GM18873 (cell line): ENCODE measurements around the gene SAMD4B.
"Not testable (repeated sequence)": the region's sequence is repeated elsewhere in the genome, so short reads cannot be mapped to it uniquely, and the experiment has no call there.

ENCODE experiments used
- ATAC-seq: cut with Tn5 transposase; IDR thresholded peaks from one replicate; pipeline ENCODE4 v1.9.1; 2021; ENCODE audit warnings: mild to moderate bottlenecking, moderate library complexity, moderate number of reproducible peaks; ENCODE audit not compliant: unreplicated experiment, low FRiP score

The SAMD4B gene

DNA sequence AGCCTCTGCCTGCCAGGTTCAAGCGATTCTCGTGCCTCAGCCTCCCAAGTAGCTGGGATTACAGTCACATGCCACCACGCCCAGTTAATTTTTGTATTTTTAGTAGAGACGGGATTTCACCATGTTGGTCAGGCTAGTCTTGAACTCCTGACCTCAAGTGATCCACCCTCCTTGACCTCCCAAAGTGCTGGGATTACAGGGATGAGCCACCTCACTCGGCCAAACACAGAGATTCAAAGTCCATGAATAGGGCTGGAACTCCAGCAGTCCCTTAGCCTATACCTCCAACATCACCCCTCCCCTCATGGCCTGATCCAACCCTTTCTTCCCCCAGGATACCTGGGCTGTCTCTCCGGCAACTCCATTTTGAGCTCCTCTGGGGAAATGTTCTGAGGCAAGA is 9.5 kb upstream of the SAMD4B start:
- ATAC-seq, result not testable (repeated sequence)

DNA sequence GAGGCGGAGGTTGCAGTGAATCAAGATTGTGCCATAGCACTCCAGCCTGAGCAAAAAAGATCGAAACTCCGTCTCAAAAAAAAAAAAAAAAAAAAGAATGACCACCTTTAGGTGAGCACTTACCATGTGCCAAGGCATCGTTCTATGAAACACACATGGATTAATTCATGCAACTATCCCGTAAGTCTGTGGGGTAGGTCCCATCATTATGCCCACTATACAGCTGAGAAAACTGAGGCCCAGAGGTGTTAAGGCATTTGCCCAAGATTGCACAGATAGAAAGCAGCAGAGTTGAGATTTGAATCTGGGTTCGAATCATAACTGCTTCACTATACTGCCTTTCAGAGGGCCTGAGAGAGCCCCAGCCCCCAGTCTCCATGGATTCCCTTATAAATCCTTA is 8.7 kb upstream of the SAMD4B start:
- no peak for ATAC-seq

- ATAC-seq, result no peak
Measured at GRCh38 chr19:39334444-39334976, 7.7 kb upstream of the SAMD4B start.

DNA sequence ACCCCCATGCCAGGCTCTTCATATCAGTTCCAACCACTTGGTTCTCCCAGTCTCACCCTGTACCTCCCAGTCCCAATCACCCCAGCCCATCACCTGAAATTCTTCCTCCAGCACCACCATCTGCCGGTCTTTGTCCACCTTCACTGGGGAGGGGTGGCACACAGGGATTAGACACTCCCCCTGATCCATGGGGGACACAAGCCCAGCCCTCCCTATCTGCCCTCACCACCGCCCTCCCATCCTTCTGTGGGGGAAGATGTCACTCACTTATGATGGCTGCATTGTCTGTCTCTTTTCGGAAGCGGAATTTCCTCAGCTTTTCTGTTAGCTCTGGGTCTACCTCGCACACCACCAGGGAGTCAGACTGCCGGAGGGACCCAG is 7.1 kb upstream of the SAMD4B start:
- ATAC-seq, result no peak

- ATAC-seq, result no peak
Measured at GRCh38 chr19:39336483-39336882, 5.7 kb upstream of the SAMD4B start.

GRCh38 chr19:39339674-39340073 is 2.5 kb upstream of the SAMD4B start:
- no peak for ATAC-seq

GRCh38 chr19:39340156-39340555 is 2.1 kb upstream of the SAMD4B start:
- not testable (repeated sequence) for ATAC-seq

GRCh38 chr19:39341129-39341718 is 997 bp upstream of the SAMD4B start:
- no peak for ATAC-seq

- no peak for ATAC-seq
Measured at GRCh38 chr19:39342647-39343305, 555 bp downstream of the SAMD4B start.

- no peak for ATAC-seq
Measured at GRCh38 chr19:39345956-39346355, 3.7 kb downstream of the SAMD4B start.

GRCh38 chr19:39347332-39348164 is 5.3 kb downstream of the SAMD4B start:
- ATAC-seq, result no peak

DNA sequence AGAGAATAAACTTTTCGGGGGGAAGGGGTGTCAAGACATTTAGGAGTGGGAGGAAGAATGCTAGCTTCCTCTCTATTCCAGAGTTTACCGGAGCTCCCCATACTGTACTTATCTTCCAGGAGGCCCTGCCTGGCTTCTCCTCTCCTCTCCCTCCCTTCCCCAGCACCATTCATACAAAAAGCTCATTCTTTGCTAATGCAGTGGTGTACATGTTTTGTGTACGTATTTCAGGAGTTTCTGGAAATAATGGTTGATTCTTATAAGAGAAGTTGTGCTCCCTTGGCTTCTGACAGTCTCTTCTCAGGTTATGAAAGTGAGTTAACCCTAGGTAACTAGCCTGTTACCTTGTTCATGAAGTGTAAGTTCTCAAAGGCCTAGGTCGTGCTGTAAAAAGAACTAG is 7.1 kb downstream of the SAMD4B start:
- no peak for ATAC-seq

DNA sequence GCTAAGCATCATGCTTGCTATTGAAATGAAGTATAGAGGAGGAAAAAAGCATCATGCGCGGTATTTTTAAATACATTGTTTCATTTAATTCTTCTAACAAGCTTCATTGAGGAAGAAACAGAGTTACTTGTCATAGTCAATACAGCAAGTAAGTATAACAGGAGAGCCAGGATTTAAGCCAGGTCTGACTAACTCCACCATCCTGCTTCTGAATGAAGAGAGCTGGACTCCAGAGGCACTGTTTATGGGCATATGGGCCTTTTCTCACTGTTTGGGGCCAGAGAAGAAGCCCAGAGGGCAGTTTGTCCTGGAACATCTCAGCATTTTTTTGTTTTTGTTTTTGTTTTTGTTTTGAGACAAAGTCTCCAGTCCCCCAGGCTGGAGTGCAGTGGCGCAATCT is 7.9 kb downstream of the SAMD4B start:
- ATAC-seq, result no peak

GRCh38 chr19:39351537-39352064 is 9.4 kb downstream of the SAMD4B start:
- no peak for ATAC-seq

DNA sequence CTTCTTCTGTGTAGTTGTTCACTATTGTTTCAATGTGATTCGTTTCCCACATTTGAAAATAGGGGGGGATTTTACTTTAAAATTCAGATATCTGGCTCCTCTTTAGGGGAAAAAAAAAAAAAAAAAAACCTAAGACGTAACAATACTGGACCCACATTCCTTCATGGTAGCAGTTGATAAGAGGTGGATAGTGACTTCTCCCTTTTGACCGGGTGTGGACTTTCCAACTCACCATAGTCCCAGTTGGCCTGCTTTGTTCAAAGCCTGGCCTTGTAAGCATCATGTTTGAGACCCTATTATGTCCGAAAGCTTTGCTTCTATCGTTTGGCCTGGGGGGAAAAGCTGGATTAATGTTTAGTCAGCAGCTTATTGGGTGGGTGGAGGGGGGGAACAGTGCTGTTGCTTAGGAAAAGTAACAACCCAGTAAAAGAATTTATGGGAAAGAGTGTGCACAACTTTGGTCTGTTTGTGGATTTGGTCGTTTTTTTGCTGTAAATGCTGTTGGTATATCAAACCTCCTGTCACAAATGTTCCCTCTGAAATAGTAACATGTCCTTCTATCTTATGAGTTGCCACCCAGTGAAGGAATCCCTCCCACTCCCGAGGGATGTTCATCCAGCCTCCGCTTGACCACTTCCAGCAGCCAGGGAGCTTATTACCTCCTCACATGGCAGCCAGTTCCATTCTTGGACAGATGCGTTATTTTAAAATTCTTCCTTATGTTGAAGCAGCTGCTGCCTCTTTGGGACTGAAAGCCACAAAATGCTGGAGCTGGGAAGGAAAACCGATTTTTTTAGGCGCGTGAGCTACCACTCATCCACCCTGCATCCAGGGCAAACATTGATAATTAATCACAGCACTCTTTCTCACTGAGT is 10.4 kb downstream of the SAMD4B start:
- ATAC-seq, result no peak

DNA sequence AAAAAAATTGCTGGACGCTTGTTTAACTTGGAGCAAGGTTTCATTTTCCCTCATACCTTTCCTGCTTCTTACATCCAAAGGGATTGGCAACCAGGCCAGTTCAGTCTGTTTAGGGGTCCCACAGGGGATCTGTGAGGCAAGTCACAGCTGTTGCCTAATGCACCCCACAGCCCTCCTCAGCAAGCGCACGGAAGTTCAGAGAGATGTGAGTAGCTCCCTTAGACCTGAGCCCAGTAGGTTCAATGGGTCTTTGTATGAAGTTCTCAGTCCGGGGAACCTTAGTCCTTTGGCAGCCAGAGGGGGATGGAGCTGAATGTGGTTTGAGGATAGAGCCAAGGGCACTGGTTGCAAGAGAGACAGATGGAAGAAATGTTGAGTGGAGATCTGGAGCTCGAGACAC is 13.0 kb downstream of the SAMD4B start:
- no peak for ATAC-seq

DNA sequence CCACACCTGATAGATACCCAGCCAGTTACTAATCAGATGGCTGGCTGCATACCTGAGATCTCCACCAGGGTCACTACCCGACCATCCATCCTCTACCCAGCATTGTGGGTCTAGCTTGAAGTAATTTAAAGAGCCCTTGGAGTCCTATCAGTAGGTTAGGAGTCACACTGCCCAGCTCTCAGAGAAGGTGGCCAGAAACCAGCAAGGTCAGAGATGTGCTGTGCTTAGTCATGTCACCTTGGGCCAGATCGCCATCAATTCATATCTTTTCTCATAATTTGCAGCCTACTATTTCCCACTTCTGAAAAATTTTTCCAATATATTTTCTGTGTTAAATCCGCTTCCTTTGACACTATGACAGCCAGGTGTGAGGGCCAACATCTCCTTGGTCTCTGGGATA is 13.9 kb downstream of the SAMD4B start:
- ATAC-seq, result no peak

DNA sequence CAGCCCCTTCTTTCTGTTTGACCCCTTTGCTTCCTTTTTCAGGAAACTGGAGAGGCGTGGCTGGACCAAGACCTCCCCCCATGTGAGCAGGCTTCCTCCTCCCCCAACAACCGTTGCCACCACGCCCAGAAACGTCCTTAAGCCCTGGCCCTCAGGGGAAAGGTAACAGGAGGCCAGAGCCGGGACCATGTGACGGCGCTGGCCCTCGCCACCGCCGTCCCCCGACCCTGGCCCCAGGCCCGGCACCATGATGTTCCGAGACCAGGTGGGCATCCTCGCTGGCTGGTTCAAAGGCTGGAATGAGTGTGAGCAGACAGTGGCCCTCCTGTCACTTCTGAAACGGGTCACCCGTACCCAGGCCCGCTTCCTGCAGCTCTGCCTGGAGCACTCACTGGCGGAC is 14.4 kb downstream of the SAMD4B start:
- ATAC-seq, result no peak

DNA sequence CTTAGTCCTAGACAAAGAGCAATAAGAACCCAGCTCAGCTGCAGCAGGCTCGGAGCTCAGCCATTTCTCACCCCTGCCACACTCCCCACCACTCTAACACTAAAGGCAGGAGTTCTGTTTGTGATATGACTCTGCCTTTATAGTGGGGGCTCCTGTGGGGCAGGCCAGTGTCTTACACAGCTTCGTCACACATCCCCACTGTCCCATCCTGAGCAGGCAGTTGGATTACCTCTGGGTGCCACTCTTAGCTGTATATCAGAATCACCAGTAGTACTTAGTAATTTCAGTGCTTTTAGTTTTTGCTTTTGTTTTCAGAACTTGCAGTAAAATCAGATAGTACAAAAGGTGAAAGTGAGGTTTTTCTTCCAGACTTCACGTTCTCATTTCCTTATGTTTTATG is 16.8 kb downstream of the SAMD4B start:
- no peak for ATAC-seq

DNA sequence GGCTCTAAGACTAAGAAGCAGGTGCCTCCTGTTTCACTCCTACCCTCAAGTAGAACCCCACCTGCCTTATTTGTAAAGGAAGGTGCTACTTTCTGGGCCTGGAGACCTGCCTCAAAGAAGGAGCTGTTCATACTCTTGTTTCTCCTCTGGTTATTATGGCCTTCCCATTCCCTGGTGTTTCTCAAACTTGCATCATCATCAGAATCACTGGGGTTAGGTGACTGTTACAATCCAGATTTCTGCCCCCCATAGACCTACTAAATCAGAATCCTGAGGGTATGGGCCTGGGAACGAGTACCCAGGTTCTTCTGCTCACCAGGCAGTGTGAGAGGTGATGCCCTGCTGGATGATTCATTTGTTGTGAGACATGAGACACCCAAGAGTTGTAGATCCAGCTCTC is 18.4 kb downstream of the SAMD4B start:
- ATAC-seq, result no peak
